NCI-H2029 treated with DMSO at 0.1 percent for 48 hours (cell line): ENCODE measurements around the gene TMCO2.
A peak's percentile ranks its signal among the peaks of the same experiment; 100 is the strongest.

Source experiments
- DNase-seq: peaks from one replicate; lab custom pipeline; 2025; lab: John Stamatoyannopoulos, UW

The TMCO2 gene

GRCh38 chr1:40257688-40258444 is 10.1 kb downstream of the TMCO2 start, which contains the start of gene ZMPSTE24:
Gene ZMPSTE24, plus strand, starts transcription at chr1:40258236. Its CDS starts 36 bp downstream, at chr1:40258272.
- peak; percentile 100 for DNase-seq

GRCh38 chr1:40258445-40258769 is 10.7 kb downstream of the TMCO2 start:
- no peak for DNase-seq

GRCh38 chr1:40264354-40264781 is 16.6 kb downstream of the TMCO2 start:
- DNase-seq: no peak

- no peak for DNase-seq
Measured at GRCh38 chr1:40265298-40265697, 17.6 kb downstream of the TMCO2 start.

- DNase-seq: no peak
Measured at GRCh38 chr1:40265919-40266318, 18.2 kb downstream of the TMCO2 start.

- DNase-seq: no peak
Measured at GRCh38 chr1:40266786-40267535, 19.2 kb downstream of the TMCO2 start.

GRCh38 chr1:40267767-40268187 is 20.0 kb downstream of the TMCO2 start:
- no peak for DNase-seq

GRCh38 chr1:40268211-40268610 is 20.5 kb downstream of the TMCO2 start:
- no peak for DNase-seq

DNA sequence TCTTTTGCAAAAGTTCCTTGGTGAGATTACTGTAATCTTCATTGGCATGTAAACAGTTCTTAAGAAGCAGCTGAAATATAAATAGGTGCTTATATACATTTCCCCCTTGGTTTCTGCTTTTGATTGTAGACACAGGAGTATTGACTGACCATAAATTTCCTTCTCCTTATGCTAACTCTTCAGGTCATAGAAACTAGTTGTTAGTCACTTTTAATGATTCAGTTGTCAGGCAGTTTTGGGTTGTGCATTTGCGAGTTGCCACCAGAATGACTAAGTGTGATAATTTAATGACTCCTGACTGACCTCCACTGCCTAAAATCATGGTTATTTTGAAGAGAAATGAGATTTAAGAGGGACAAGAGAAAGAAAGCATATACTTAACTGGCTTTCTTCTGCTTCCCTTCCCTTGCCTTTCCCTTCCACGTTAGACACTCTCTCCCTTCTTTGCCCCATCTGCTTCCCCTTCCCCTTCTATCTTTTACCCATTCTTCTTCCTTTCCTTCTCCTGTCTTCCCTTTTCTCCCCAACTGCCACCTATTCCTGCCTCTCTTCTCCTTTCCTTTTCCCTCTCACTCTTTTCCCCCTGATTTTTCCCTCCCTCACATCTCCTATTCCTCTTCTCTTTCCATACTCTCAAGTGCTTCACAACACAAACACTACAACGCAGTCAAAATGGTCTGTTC is 22.6 kb downstream of the TMCO2 start:
- DNase-seq: no peak

DNA sequence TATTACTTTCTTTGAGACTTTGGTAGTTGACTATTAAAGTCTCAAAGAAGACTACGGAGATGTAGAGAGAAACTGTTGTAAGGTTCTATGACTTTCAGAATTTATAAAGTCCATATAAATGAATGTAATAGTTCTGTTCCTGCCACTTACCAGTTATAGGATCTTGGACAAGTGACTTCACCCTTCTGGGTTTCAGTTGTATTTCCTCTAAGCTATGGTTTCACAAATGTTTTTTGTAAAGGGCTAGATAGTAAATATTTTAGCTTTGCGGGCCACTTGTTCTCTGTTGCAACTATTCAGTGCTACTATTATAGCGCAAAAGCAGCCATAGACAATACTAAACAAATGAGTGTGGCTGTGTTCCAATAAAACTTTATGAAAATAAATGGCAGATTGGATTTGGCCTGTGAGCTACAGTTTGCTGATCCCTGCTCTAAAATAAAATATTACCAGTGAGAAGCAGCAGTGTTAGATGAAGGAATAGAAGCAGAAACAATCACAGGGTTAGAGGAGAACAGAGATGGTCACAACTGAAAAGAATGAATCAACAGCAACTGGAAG is 25.0 kb downstream of the TMCO2 start:
- DNase-seq: no peak

GRCh38 chr1:40273547-40274166 is 25.9 kb downstream of the TMCO2 start:
- DNase-seq: no peak

DNA sequence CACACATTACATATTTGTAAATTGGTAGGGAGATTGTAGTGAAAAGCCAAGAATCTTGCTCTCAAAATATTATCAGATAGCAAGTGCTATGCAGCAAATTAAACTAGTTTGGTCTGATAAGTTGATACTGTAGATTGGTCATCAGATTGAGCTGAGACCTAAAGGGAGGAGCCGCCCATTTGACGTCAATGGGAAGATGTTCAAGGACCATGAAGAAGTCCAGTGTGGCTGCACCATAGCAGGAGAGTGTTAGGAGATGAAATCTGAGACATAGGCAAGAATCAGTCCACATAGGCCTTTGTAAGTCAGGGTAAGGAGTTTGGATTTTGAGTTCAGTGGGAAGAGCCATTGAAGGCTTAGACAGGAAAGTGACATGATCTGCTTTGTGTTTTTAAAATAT is 26.6 kb downstream of the TMCO2 start:
- DNase-seq: no peak

DNA sequence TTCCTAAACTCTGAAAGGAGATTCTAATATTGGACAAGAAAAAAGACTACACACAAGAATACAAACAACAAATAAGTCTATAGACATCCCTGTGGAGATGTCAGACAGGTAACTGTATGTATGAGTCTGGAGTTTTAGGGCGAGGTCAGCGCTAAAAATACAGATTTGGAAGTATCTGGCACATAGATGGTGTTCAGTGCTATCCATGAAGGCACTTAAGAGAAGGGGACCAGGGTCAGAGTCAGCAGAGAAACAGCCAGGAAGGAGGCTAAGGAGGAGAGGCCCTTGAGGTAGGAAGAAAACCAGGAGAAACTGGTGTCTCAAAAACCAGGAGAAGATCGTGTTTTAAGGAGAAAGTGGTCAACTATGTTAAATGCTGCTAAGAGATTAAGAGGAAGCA is 28.4 kb downstream of the TMCO2 start:
- DNase-seq: no peak

DNA sequence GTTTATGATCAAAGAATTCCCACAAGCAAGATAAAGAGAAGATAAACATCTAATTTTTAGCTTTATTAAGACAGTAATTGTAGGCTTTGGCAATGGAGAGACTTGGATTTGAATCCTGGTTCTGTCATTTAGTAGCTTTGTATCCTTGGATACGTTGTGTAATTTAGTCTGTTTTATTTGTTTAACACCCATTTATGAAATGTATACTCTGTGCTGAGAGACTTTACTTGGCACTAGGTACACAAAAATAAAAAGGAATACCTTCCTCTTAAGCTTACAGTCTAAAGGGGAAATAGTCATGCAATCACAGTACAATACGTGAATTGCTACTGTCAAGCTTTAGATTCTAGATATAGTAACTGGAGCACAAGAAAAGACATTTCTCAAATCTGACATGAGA is 34.1 kb downstream of the TMCO2 start:
- DNase-seq: peak; percentile 100

DNA sequence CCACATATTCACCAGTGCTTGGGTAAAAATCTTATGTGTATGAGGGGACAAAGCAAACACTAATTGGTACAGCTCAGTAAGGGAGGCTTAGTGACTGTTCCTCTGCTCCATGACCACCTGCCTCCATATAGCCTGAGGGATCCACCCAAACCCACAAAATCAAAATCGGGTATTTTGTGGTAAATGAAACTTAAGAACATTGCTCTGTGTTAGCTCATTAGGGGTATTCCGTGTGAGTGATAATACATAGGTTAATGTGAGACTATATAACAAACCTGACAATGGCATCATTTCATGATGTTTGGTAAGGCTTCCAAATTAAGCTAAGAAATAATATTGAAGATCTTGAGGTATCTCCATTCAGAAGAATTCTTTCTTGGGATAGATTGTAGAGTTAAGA is 43.6 kb downstream of the TMCO2 start:
- no peak for DNase-seq

DNA sequence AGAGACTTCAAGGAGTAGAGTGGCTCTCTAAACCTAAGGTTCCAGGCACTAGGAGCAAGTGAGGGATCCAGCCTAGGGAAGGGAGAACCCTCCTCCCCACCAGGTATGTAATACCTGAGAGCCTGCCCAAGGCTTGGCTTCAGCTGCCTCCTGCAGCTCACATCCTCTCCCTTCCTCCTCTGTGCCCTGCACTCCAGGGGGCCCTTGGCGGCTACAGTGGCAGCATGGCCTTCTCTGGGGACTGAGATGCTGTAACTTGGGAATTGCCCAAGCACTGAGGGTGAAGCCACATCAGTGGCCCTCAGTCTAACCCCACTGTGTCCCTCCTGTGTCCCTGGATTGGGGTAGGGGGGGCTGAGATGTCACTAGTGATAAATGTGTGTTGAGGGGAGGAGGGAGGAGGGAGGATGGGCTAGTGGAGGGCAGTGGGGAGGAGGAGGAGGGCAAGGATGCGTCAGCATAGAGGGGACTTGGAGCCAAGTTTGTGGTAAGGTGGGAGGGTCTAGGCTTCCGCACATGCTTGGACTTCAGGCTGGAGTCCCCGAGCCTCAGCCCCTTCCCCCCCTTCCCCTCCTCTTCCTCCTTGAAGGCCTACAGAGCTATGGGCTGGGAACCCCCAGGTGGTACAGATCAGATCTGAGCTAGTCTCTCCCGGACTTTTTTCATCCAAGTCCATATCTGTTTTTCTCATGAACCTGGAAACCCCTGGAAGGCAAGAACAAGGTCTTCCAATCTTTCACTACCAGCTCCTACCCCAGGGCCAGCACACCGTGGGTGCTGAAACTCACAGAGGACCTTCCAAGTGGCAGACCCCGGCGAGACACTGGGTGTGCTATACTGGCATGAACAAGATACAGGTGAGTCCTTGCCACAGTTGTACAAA is 51.9 kb downstream of the TMCO2 start:
- no peak for DNase-seq

DNA sequence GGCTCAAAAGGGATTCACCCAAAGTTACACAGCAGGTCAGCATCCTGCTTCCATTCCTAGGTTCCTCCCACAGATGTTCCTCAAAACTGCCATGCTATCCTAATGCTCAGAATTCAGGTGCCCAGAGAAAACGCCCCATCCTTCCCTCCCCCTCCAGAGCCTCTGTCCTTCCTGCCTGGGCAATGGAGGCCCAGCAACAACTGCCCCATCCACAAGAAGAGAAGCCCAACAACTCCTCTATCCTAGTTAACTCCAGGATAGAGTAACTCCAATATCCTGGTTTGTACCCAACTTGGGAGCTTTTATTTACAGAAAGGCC is 52.5 kb downstream of the TMCO2 start:
- no peak for DNase-seq

GRCh38 chr1:40300651-40301050 is 52.9 kb downstream of the TMCO2 start:
- no peak for DNase-seq

- no peak for DNase-seq
Measured at GRCh38 chr1:40301066-40301465, 53.3 kb downstream of the TMCO2 start.
